Stomach (tissue), 9 donors: ENCODE results near the gene KRTAP9-8. TPM values are rescaled to one million over a fixed set of nuclear protein-coding genes. Genes with fewer than 3 reads are reported as not detected.
"Not testable (repeated sequence)": the region's sequence is repeated elsewhere in the genome, so short reads cannot be mapped to it uniquely, and the experiment has no call there.

Experiments
- DNase-seq, 2 donors: peaks; one replicate each; pipeline versions ENCODE4 v3.0.0 to v3.0.0-alpha.2; 2013 to 2019
- H3K27ac ChIP-seq, 5 donors: fragments of 200-600 bp in 4 of 5; sonication (generic) in 4 of 5; one replicate each; pipeline ENCODE4 v1.5.1; 2013 to 2019; ENCODE audit warnings: mild to moderate bottlenecking in 1 of 5, moderate library complexity in 1 of 5
- H3K27me3 ChIP-seq, 3 donors: fragments of 200-600 bp; sonication (generic); one replicate each; pipeline ENCODE4 v1.5.1; 2017 to 2019; ENCODE audit warnings: mixed run types in 1 of 3
- H3K36me3 ChIP-seq, 4 donors: fragments of 200-600 bp; sonication (generic); 1 replicate in 3 of 4; 2 replicates in 1 of 4; pipeline ENCODE4 v1.5.1; 2016 to 2019
- H3K4me1 ChIP-seq, 4 donors: fragments of 200-600 bp; sonication (generic); one replicate each; pipeline ENCODE4 v1.5.1; 2016 to 2019
- H3K4me3 ChIP-seq, 4 donors: fragments of 200-600 bp; sonication (generic) in 3 of 4; one replicate each; pipeline ENCODE4 v1.5.1; 2016 to 2019; ENCODE audit warnings: mild to moderate bottlenecking in 1 of 4
- H3K9me3 ChIP-seq, 4 donors: fragments of 200-600 bp; sonication (generic); one replicate each; pipeline ENCODE4 v1.5.1; 2016 to 2019
- EP300 ChIP-seq: sonication (generic); formaldehyde crosslinking; IDR thresholded peaks from one replicate; pipeline ENCODE4 v1.6.1; 2017; ENCODE audit warnings: antibody characterized with exemption
- POLR2A ChIP-seq, 4 donors: fragments of 450-650 bp; IDR thresholded peaks; one replicate each; pipeline ENCODE4 v1.6.1; 2016; ENCODE audit warnings: antibody characterized with exemption in 4 of 4, control low read depth in 2 of 4, mild to moderate bottlenecking in 1 of 4, moderate library complexity in 1 of 4
- POLR2AphosphoS5 ChIP-seq, 3 donors: sonication (generic); formaldehyde crosslinking; IDR thresholded peaks; one replicate each; pipeline ENCODE4 v1.6.1; 2016; ENCODE audit warnings: antibody characterized with exemption in 3 of 3
- WGBS, 5 donors: extraction: QIAGEN DNeasy Blood & Tissue Kit in 3 of 5; methylation state at CpG; one replicate each; pipeline versions ENCODE4 v1.1.5 to v1.1.7; 2013 to 2018; 5-methylcytosine and 5-hydroxymethylcytosine counted together
- intact Hi-C: fragments of 100-400 bp; cut with DNase I; formaldehyde crosslinking; loops from one replicate; pipeline ENCODE4 v1.15.1; 2023; ENCODE audit warnings: low total_unique reads
- polyA plus RNA-seq, 3 donors: library from polyadenylated mRNA; stranded (reverse); fragments of 200-250 nt; gene quantifications; one replicate each; pipeline ENCODE4 v1.2.3, GENCODE V29; 2013
- total RNA-seq, 5 donors: library from RNA; depleted of rRNA; stranded (reverse); fragments of >200 nt; gene quantifications; one replicate each; pipeline versions ENCODE4 v1.1.0 to v1.2.3, GENCODE V29; 2014 to 2016
- TF ChIP-seq, protein P1 (sequence below), 7 experiments: fragments of 450-650 bp in 4 of 7; fragments of 200-600 bp in 3 of 7; sonication (generic) in 3 of 7; IDR thresholded peaks; one replicate each; pipeline ENCODE4 v1.5.1; 2016 to 2019; ENCODE audit warnings: antibody characterized with exemption in 7 of 7, control low read depth in 2 of 7, mild to moderate bottlenecking in 1 of 7
- donor health status: healthy with polysubstance abuse.
- donor health status: Bipolar disorder and iron deficiency.
- donor health status: healthy.

Gene KRTAP9-8
- total and polyA plus RNA-seq, 8 donors, result not detected

DNA sequence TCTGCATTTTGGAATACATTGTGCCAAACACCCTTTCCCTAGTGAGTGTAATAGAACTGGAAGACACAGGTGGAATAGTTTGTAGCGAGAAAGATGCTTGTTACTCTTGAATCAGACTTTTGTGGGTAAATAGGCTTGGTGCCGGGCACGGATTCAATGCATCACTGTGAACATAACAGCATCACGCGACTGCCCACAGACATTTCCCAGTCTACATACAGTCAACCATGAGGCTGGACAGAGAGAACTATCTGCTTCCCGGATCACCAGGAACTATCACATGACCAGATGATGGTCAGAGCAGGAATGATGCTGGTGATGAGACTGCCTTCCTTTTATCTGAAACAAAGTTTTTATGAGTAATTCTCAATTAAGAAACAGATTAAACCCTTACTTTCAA lies 11.7 kb upstream of the KRTAP9-8 start:
- Histone ChIP-seq H3K4me1 (no peaks in the 10 kb centered on the region), H3K9me3 (no peaks in the 10 kb centered on the region), H3K4me3 (no peak overlapping the region), H3K36me3 (no peaks in the 10 kb centered on the region), H3K27ac (no peak overlapping the region), H3K27me3 (no peaks in the 10 kb centered on the region)
- TF ChIP-seq, protein P1, sequence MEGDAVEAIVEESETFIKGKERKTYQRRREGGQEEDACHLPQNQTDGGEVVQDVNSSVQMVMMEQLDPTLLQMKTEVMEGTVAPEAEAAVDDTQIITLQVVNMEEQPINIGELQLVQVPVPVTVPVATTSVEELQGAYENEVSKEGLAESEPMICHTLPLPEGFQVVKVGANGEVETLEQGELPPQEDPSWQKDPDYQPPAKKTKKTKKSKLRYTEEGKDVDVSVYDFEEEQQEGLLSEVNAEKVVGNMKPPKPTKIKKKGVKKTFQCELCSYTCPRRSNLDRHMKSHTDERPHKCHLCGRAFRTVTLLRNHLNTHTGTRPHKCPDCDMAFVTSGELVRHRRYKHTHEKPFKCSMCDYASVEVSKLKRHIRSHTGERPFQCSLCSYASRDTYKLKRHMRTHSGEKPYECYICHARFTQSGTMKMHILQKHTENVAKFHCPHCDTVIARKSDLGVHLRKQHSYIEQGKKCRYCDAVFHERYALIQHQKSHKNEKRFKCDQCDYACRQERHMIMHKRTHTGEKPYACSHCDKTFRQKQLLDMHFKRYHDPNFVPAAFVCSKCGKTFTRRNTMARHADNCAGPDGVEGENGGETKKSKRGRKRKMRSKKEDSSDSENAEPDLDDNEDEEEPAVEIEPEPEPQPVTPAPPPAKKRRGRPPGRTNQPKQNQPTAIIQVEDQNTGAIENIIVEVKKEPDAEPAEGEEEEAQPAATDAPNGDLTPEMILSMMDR (IDR thresholded peaks at IDR 0.05), result no peak
- TF ChIP-seq POLR2AphosphoS5 (IDR thresholded peaks at IDR 0.05) (no peak), EP300 (no peak)
- WGBS, 5 donors, result 89 to 95% (median 92%) methylated on average over 6 of the region's 6 CpGs
- intact Hi-C loops, result no loop called here
- no peak for DNase-seq

DNA sequence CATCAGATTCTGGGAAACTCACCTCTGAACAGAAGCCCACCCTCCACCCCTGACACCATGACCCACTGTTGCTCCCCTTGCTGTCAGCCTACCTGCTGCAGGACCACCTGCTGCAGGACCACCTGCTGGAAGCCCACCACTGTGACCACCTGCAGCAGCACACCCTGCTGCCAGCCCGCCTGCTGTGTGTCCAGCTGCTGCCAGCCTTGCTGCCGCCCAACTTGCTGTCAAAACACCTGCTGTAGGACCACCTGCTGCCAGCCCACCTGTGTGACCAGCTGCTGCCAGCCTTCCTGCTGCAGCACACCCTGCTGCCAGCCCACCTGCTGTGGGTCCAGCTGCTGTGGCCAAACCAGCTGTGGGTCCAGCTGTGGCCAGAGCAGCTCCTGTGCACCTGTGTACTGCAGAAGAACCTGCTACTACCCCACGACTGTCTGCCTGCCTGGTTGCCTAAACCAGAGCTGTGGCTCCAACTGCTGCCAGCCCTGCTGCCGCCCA lies 11.2 kb upstream of the KRTAP9-8 start, which contains the start of gene KRTAP9-2:
Gene KRTAP9-2, plus strand, starts transcription at position 51 of the 498 bp plus-strand sequence. Its CDS starts 7 bp downstream, at position 58.
- 41 to 68% (median 55%) methylated on average over 2 to 3 of the region's 4 CpGs for WGBS, 5 donors
- intact Hi-C loops, result not testable (repeated sequence)

DNA sequence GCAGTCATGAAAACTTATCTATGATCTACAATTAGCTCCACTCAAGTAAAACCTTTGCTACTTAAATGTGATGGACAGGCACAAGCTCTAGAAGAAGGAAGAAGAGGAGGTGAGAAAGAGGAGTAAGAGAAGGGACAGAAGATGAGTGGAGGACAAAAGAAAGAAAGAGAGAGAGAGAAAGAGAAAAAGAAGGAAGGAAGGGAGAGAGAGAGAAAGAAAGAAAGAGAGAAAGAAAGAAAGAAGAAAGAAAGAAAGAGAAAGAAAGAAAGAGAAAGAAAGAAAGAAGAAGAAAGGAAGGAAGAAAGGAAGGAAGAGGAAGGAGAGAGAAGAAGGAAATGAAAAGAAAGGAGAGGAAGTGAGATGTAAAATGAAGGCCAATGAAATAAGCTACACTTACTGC lies 7.7 kb upstream of the KRTAP9-8 start:
- no peaks in the 10 kb centered on the region for H3K4me1 ChIP-seq
- H3K27ac ChIP-seq, result no peak overlapping the region
- no peak overlapping the region for H3K4me3 ChIP-seq
- no peak for DNase-seq
- no peaks in the 10 kb centered on the region for H3K9me3 ChIP-seq
- intact Hi-C loops, result no loop called here
- TF ChIP-seq, protein P1 (IDR thresholded peaks at IDR 0.05), result no peak
- TF ChIP-seq POLR2A (IDR thresholded peaks at IDR 0.05), result no peak
- no peak for TF ChIP-seq POLR2AphosphoS5 (IDR thresholded peaks at IDR 0.05)
- no peak for TF ChIP-seq EP300
- peaks cover 0 to 16% (median 11%) of the 10 kb centered on the region in 3 donors for H3K27me3 ChIP-seq
- H3K36me3 ChIP-seq, result no peaks in the 10 kb centered on the region

More for the DNA sequence above, 11.2 kb upstream of the KRTAP9-8 start, which contains the start of gene KRTAP9-2:
- H3K9me3 ChIP-seq, H3K27ac ChIP-seq, H3K27me3 ChIP-seq, H3K4me3 ChIP-seq, H3K36me3 ChIP-seq, H3K4me1 ChIP-seq, DNase-seq: not testable (repeated sequence)

DNA sequence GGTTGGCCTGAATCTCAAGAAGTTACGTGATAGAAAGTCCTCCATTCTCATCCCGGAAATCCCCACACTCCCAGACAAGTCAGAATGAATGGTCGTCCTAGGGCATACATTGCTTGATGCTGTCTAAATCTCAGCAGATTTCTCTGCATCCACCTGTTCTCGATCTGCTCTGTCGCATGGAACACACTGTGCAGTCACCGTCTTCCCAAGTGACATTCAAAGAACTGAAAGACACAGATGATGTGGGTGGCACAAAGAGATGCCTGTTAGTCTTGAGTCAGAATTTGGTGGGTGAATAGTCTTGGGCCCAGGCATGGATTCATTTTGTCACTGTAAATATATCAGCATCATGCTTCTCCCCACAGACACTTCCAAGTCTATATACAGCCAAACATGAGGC lies 6.1 kb upstream of the KRTAP9-8 start:
- 83 to 91% (median 89%) methylated on average over 6 of the region's 6 CpGs for WGBS, 5 donors
- TF ChIP-seq EP300, result no peak
- intact Hi-C loops, result no loop called here

DNA sequence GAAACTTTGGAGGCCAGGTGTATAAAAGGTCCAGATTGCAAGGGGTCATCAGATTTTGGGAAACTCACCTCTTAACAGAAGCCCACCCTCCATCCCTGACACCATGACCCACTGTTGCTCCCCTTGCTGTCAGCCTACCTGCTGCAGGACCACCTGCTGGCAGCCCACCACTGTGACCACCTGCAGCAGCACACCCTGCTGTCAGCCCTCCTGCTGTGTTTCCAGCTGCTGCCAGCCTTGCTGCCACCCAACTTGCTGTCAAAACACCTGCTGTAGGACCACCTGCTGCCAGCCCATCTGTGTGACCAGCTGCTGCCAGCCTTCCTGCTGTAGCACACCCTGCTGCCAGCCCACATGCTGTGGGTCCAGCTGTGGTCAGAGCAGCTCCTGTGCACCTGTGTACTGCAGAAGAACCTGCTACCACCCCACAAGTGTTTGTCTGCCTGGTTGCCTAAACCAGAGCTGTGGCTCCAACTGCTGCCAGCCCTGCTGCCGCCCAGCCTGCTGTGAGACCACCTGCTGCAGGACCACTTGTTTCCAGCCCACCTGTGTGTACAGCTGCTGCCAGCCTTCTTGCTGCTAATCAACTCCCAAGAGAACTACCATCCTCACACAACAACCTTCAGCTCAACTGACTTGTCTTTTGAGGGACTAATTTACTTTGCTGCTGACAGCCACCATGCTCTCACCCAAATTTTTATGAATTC lies 5.2 kb upstream of the KRTAP9-8 start, which contains the start of gene KRTAP9-3:
Gene KRTAP9-3, plus strand, starts transcription at position 51 of the 707 bp plus-strand sequence. Its CDS starts 53 bp downstream, at position 104.
- H3K4me1 ChIP-seq, intact Hi-C loops, DNase-seq, H3K4me3 ChIP-seq, H3K36me3 ChIP-seq, H3K27ac ChIP-seq, H3K9me3 ChIP-seq: not testable (repeated sequence)
- H3K27me3 ChIP-seq, result peaks cover 0 to 16% (median 11%) of the 10 kb centered on the region in 3 donors
- WGBS, 5 donors, result 81 to 100% (median 85%) methylated on average over 1 of the region's 1 CpG

More for the DNA sequence above, 6.1 kb upstream of the KRTAP9-8 start:
- Histone ChIP-seq H3K27me3 (peaks cover 0 to 16% (median 11%) of the 10 kb centered on the region in 3 donors), H3K4me3 (no peak overlapping the region), H3K36me3 (no peaks in the 10 kb centered on the region), H3K4me1 (no peaks in the 10 kb centered on the region), H3K9me3 (no peaks in the 10 kb centered on the region), H3K27ac (no peak overlapping the region)
- DNase-seq, result no peak

DNA sequence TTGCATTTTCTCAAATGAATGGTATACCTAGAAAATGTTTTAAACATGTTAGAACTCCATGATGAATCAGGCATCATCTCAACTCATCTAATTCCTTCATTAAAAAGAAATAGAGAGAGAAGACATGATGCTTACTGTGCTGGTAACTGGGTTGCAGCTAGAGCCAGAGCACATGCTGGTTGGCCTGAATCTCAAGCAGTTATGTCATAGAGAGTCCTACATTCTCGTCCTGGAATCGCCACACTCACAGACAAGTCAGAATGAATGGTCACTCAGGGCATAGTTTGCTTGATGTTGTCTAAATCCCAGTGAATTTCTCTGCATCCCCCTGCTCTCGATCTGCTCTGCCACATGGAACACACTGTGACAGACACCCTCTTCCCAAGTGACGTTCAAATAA lies 683 bp upstream of the KRTAP9-8 start:
- H3K4me3 ChIP-seq, H3K4me1 ChIP-seq, H3K9me3 ChIP-seq, H3K27ac ChIP-seq, intact Hi-C loops, DNase-seq, H3K36me3 ChIP-seq: not testable (repeated sequence)
- peaks cover 0 to 27% (median 18%) of the 10 kb centered on the region in 3 donors for H3K27me3 ChIP-seq
- 61 to 77% (median 64%) methylated on average over 4 of the region's 4 CpGs for WGBS, 5 donors

DNA sequence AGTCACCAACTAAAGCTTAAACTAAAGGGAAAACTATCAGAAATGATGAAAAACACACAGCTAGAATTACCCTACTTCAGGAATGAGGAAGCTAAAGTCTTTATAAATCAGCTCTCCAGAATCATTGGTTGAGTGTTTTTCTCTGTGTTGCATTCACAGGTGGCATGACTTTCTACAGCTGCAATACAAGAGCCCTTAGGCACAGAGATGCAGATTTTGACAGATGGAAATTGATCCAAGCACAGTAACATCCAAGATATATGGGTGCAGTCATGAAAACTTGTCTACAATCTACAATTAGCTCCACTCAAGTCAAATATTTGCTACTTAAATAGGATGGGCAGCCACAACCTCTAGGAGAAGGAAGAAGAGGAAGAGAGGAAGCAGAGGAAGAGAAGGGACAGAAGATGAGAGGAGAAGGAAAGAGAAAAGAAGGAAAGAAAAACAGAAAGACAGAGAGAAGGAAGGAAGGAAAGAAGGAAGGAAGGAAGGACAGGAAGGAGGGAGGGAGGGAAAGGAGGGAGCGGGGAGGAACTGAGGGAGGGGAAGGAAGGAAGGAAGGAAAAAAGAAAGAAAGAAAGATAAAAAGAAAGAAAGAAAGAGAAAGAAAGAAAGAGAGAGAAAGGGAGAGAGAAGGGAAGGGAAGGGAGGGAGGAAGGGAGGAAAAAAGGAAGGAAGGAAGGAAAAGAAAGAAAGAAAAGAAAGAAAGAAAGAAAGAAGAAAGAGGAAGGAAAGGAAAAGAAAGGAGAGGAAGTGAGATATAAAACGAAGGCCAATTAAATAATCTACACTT lies 9.4 kb downstream of the KRTAP9-8 start:
- H3K27ac ChIP-seq, H3K4me3 ChIP-seq, H3K36me3 ChIP-seq, intact Hi-C loops, H3K4me1 ChIP-seq, H3K27me3 ChIP-seq, H3K9me3 ChIP-seq, DNase-seq: not testable (repeated sequence)
- 25 to 59% (median 54%) methylated on average over 2 of the region's 2 CpGs for WGBS, 5 donors

DNA sequence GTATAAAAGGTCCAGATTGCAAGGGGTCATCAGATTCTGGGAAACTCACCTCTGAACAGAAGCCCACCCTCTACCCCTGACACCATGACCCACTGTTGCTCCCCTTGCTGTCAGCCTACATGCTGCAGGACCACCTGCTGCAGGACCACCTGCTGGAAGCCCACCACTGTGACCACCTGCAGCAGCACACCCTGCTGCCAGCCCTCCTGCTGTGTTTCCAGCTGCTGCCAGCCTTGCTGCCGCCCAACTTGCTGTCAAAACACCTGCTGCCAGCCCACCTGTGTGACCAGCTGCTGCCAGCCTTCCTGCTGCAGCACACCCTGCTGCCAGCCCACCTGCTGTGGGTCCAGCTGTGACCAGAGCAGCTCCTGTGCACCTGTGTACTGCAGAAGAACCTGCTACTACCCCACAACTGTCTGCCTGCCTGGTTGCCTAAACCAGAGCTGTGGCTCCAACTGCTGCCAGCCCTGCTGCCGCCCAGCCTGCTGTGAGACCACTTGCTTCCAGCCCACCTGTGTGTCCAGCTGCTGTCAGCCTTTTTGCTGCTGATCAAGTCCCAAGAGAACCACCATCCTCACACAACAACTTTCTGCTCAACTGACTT lies 11.9 kb downstream of the KRTAP9-8 start, which contains the start of gene KRTAP9-4:
Gene KRTAP9-4, plus strand, starts transcription at position 51 of the 604 bp plus-strand sequence. Its CDS starts 34 bp downstream, at position 85.
- H3K36me3 ChIP-seq, result not testable (repeated sequence)

More for the DNA sequence above, 11.9 kb downstream of the KRTAP9-8 start, which contains the start of gene KRTAP9-4:
- H3K27me3 ChIP-seq, H3K4me1 ChIP-seq, H3K27ac ChIP-seq, intact Hi-C loops, DNase-seq, H3K9me3 ChIP-seq, H3K4me3 ChIP-seq: not testable (repeated sequence)
- WGBS, 5 donors, result 42 to 85% (median 53%) methylated on average over 1 to 2 of the region's 2 CpGs
